COLO829 (cell line): ENCODE data around the gene SLC34A3.
"Not testable (repeated sequence)": the region's sequence is repeated elsewhere in the genome, so short reads cannot be mapped to it uniquely, and the experiment has no call there.

ENCODE experiments used
- DNase-seq: peaks from one replicate; pipeline ENCODE4 v3.0.0; 2012; ENCODE audit warnings: low spot score

Gene SLC34A3

DNA sequence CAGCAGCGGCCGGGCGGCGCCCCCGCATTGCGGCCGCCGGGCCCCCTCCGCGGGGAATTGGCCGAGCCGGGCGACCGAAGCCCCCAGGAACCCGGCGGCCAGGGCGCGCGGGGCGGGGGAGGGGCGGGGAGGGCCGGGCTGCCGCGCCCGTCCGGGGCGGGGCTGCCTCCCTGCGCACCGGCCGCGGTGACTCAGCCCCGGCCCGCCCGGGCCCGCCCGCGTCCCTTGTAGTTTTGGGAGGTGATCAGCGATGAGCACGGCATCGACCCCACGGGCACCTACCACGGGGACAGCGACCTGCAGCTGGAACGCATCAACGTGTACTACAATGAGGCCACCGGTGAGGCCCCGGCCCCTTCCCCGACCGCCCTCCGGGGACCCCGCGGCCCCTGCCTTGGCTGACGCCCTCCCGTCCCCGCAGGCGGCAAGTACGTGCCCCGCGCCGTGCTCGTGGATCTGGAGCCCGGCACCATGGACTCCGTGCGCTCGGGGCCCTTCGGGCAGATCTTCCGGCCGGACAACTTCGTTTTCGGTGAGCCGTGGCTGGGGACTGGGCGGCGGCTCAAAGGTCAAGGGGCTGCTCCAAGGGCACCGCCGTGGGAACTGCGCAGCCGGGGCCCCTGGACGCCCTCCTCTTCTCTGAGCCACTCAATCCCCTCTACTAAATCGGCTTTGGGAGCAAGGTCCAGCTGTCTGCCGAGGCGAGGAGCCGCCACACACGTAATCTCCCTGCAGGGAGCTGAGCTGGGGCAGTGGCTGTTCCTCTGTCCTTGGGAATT lies 11.0 kb downstream of the SLC34A3 start:
- DNase-seq: no peak

- no peak for DNase-seq
Observed at GRCh38 chr9:137242269-137243203, 11.8 kb downstream of the SLC34A3 start.

- DNase-seq: not testable (repeated sequence)
Observed at GRCh38 chr9:137243266-137243625, 12.5 kb downstream of the SLC34A3 start.

- DNase-seq: no peak
Observed at GRCh38 chr9:137243626-137244485, 13.2 kb downstream of the SLC34A3 start.

DNA sequence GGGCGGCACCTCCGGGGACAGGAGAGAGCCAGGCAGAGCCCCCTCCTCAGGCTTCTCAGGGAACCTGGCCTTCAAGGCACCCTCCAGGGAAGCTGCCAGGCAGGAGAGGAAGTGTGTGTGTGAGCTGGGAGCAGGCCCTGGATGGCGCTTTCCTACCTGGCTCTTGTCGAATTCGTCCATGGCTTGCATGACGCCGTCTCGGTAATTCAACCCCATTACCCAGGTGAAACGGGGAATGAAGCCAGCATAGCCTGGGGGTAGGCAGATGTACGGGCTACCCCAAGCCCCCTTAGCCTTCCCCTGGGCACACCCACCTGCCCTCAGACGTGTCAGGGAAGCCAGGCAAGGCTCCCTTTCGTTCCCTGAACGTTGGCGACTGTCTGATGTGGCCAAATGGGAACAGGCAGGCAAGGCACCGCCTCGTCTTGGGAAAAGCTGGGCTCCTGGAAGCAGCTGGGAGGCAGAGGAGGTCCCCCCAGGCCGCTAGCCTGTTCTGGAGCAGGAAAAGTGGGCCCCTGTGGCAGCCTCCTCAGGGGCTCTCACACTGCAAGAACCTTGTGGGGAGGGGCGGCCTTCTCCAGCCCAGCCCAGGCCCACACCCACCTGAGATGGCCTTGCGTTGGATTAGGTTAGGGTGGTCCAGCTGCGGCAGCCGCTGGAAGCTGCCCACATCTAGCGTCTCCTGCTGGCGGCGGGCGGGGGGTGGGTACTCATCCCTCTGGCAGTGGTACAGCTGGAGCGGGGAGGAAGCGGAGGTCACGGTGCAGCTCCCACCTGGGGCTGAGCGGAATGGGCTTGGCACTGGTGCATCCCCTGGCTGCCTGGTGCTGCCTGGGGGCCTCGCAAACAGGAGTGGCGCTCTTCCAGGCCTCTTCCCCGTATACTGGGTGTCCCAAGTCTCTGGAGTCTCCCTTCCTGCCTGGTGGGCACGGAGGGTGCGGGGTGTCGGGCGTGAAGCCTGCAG lies 14.1 kb downstream of the SLC34A3 start:
- no peak for DNase-seq

DNA sequence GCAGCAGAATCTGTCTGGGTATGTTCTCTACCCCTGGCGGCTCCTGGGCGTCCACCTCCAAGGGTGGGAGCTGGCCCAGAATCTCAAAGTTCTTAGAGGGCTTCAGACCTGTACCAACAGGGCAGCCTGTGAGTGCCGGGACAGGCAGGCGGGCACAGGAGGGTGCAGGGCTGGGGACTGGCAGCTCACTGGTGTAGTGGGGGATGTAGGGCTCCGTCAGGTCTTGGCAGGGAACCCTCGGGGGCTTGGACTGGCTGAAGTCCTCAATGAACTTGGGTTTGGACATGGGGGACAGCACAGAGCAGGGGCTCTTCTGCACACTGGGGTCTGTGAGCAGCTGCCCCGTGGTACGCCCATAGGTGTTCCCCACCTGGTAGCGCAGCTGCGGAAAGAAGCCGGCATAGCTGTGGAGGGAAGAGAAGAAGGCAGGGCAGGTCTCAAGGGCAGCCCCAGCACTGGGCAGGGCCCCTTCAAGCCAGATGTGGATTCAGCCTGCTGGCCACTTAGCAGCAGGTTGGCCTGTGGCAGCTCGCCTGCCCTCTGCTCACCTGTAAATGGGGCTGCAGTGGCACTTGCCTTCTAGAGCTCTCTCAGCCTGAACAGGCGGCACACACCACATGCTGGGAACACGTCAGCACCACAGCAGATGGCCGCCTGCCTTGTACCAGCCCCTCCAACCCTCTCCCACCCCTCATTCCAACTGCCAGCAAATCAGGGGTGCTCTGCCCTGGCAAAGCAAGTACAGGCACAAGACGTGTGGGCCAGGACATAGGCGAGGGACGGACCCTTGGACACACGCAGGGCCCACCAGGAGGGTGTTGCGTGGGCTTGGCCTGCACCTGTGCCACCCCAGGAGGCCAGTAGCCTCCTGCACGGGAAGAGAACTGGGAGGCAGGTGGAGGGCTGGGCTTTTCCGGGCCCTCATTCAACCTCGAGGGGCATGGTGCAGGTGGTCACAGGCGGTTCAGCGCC lies 15.0 kb downstream of the SLC34A3 start:
- DNase-seq: no peak

- DNase-seq: no peak
Observed at GRCh38 chr9:137247135-137247915, 16.6 kb downstream of the SLC34A3 start.

- DNase-seq: no peak
Observed at GRCh38 chr9:137247916-137248175, 17.1 kb downstream of the SLC34A3 start.

- DNase-seq: no peak
Observed at GRCh38 chr9:137250329-137251193, 19.9 kb downstream of the SLC34A3 start.

DNA sequence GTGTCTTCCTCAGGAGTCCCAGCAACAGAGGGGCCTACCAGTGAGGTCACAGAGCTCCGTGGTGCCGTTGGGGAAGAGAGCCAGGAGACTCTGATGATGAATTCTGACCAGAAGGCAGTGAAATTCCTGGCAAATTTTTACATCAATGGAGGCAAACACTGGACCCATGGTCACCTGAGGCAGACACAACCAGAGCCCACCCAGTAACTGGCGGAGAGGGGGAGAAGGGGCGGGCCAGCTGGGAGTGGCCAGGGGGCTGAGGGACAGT lies 20.4 kb downstream of the SLC34A3 start, which contains the start of gene STPG3:
Gene STPG3 (plus strand): TSS at position 93 of the 268 bp plus-strand sequence. CDS start 1 bp downstream, at position 94.
- no peak for DNase-seq

DNA sequence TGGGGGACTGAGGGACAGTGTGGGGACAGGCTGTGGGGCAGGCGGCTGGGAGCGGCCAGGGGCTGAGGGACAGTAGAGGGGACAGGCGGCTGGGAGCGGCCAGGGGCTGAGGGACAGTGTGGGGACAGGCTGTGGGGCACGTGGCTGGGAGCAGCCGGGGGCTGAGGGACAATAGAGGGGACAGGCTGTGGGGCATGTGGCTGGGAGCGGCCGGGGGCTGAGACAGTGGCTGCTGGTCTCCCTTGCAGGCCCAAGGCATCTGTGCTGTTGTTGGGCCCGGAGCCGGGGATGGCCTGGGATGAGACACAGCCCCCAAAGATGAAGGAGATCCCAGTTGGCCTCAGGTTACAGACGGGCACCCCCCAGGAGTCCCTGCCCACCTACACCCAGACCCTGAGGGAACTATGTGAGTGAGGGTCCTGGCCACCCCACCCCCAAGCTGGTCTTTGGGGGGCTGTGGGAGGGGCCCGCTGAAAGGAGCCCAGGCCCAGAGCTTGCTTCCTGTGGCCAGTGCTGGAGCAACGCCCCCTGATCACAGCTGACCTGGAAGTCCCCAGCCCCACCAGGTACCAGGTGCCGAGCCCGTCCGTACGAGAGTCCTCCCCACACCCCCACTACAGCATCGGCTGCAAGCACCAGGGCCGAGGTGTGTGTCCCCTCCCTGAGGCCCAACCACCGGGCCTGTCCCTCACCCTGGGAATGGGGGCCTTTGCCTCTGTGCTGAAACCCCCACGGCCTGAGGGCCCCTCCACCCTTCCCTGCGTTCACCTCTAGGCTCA lies 21.0 kb downstream of the SLC34A3 start:
- DNase-seq: no peak

DNA sequence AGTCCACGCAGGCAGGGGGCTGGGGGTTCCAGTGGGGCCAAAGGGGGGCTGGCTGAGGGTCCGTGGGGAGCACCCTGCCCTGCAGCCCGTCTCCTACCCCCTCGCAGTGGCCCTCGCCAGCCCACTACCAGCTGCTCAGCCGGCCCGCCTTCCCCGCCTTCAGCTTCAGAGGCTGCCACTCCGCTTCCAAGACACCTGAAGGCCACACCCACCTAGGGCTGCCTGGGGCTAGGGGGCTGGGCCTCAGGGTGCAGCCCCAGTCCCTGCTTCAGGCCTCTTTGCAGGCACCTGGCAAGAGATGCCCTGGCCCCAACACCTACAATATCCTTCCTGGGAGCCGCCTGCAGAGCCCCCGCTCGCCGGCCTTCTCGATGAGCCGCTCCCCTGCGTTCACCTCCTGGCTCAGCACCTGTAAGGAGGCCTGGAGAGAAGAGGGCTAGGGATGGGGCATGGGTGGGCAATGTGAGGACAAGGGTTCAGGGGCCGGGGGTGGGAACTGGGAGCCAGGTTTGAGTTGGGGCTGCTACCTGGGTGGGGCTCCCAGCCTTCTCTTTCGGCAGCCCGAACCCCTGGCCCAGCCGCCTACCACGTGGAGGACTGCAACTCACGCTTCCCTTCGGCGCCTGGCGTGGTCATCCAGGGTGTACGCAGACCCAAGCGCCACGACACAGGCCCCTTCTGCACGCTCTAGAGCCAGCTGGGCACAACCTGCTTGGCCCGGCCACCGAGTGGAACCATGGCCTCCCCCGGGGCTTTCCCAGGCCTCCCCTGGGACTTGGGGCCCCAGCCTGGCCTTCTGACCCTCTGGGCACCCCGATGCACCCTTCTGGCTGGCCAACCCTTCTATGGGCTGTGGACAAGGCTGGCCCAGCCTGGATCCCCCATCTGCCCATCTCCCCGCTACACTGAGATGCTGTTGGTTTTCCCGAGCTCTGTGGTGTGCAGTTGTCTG lies 22.1 kb downstream of the SLC34A3 start:
- no peak for DNase-seq

- no peak for DNase-seq
Observed at GRCh38 chr9:137253717-137254623, 23.3 kb downstream of the SLC34A3 start.

DNA sequence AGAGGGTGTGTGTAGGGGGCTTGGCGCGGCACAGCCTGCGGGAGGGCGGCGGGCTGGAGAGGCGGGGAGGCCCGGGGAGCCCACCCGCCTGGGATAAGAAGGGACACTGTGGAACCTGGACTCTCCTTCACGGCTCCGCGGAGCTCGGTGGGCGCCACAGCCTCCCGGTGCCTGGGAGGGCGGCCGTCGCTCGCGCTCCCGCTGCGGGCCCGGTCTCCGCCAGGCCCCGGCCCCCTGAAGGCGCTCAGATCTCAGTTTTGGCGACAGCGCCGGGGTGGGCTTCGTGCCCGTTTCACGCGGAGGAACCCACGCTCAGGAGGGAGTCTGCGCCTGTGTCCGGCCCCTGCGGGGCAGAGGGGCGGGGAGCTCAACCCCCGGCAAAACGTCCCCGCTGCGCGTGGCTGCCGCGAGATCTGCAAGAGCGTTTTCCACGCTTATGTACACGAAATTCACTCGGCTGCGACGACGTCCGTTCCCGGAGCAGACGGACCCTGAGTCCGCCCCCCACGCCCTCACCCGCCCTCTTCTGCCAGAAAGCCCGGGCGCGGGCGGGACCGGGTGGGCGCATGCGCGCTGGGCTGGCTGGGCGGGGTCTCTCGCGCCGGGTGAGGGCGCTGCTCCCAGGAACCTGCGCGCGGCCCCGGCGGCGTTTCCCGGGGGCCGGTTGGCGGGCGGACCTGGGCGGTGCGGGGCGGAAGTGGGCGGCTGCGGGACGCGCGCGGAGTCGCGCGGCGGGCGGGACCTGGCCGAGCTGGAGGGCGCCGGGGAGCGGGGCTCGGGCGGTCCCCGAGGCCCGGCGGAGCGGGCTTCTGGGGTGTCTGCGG lies 24.1 kb downstream of the SLC34A3 start, which contains the start of gene NELFB:
Gene NELFB (plus strand): TSS at position 704 of the 824 bp plus-strand sequence.
- DNase-seq: peak; percentile 100
